Sigmoid colon (tissue), 7 donors: ENCODE data around the gene SMC3. TPM values are rescaled to one million over a fixed set of nuclear protein-coding genes. Genes with fewer than 3 reads are reported as not detected.

ENCODE experiments used
- DNase-seq: peaks from one replicate; pipeline ENCODE4 v3.0.0-alpha.2; 2019
- H3K27ac ChIP-seq, 4 donors: fragments of 200-600 bp; sonication (generic); one replicate each; pipeline ENCODE4 v1.5.1; 2016 to 2019; ENCODE audit warnings: mild to moderate bottlenecking in 1 of 4
- H3K27me3 ChIP-seq, 3 donors: fragments of 200-600 bp; sonication (generic); one replicate each; pipeline ENCODE4 v1.5.1; 2019; ENCODE audit warnings: mild to moderate bottlenecking in 1 of 3
- H3K36me3 ChIP-seq, 4 donors: fragments of 200-600 bp; sonication (generic); one replicate each; pipeline ENCODE4 v1.5.1; 2016 to 2019
- H3K4me1 ChIP-seq, 4 donors: fragments of 200-600 bp; sonication (generic); one replicate each; pipeline ENCODE4 v1.5.1; 2017 to 2019
- H3K4me3 ChIP-seq, 4 donors: fragments of 200-600 bp; sonication (generic); one replicate each; pipeline ENCODE4 v1.5.1; 2017 to 2019; ENCODE audit warnings: mild to moderate bottlenecking in 2 of 4, moderate library complexity in 1 of 4
- H3K9me3 ChIP-seq, 4 donors: fragments of 200-600 bp in 3 of 4; sonication (generic) in 3 of 4; one replicate each; pipeline versions ENCODE4 v1.5.1 to v1.6.1; 2013 to 2019
- EP300 ChIP-seq, 4 donors: sonication (generic); formaldehyde crosslinking; IDR thresholded peaks; one replicate each; pipeline ENCODE4 v1.6.1; 2017; ENCODE audit warnings: antibody characterized with exemption in 4 of 4
- POLR2A ChIP-seq, 2 donors: fragments of 450-650 bp; IDR thresholded peaks; one replicate each; pipeline ENCODE4 v1.6.1; 2016; ENCODE audit warnings: antibody characterized with exemption in 2 of 2, mild to moderate bottlenecking in 2 of 2, moderate library complexity in 2 of 2
- POLR2AphosphoS5 ChIP-seq, 4 donors: sonication (generic); formaldehyde crosslinking; IDR thresholded peaks; one replicate each; pipeline ENCODE4 v1.6.1; 2017; ENCODE audit warnings: antibody characterized with exemption in 4 of 4
- WGBS, 2 donors: extraction: QIAGEN DNeasy Blood & Tissue Kit; methylation state at CpG; one replicate each; pipeline ENCODE4 v1.1.7; 2013; 5-methylcytosine and 5-hydroxymethylcytosine counted together
- intact Hi-C: fragments of 100-400 bp; cut with DNase I; formaldehyde crosslinking; loops from one replicate; pipeline ENCODE4 v1.15.1; 2023
- polyA plus RNA-seq, 3 donors: library from polyadenylated mRNA; stranded (reverse); fragments of 200-250 nt; gene quantifications; one replicate each; pipeline ENCODE4 v1.2.3, GENCODE V29; 2013
- total RNA-seq, 4 donors: library from RNA; depleted of rRNA; stranded (reverse); fragments of >200 nt; gene quantifications; one replicate each; pipeline ENCODE4 v1.1.0, GENCODE V29; 2016
- TF ChIP-seq, protein P1 (sequence below), 4 experiments: fragments of 450-650 bp in 3 of 4; fragments of 200-600 bp in 1 of 4; IDR thresholded peaks; one replicate each; pipeline ENCODE4 v1.5.1; 2016 to 2019; ENCODE audit warnings: antibody characterized with exemption in 4 of 4, mild to moderate bottlenecking in 3 of 4, moderate library complexity in 2 of 4
- donor health status: healthy with polysubstance abuse.
- donor health status: Bipolar disorder and iron deficiency.
- donor health status: healthy.

Gene SMC3
- total and polyA plus RNA-seq, 7 donors, result 12.6 to 43.5 (median 27.2) TPM

DNA sequence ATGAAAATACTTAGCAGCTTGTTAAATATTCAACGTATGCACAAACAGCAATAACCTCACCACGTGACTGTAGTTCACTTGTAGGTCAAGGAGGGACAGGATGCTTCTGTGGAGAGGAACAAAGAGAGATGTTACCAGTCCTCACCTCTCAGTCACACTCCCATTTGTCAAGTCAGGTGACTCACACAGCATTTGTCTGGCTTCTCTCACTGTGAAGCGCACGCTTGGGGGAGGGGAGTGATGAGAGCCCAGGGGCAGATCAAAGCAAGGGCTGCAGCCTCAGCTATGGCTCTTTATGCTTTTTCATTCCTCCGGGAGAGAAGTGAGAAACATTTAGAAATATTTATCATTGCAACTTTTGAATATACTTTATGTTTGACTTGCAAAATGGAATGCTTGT, 73.8 kb downstream of the SMC3 start:
- no peak for DNase-seq
- Histone ChIP-seq H3K27me3 (peaks cover 14 to 44% (median 18%) of the 10 kb centered on the region in 3 donors), H3K36me3 (no peaks in the 10 kb centered on the region), H3K27ac (peak overlapping the region; percentile 33 to 91 (median 74)), H3K9me3 (no peaks in the 10 kb centered on the region), H3K4me3 (no peak overlapping the region), H3K4me1 (peaks cover 0 to 53% (median 43%) of the 10 kb centered on the region in 4 donors)
- TF ChIP-seq, protein P1, sequence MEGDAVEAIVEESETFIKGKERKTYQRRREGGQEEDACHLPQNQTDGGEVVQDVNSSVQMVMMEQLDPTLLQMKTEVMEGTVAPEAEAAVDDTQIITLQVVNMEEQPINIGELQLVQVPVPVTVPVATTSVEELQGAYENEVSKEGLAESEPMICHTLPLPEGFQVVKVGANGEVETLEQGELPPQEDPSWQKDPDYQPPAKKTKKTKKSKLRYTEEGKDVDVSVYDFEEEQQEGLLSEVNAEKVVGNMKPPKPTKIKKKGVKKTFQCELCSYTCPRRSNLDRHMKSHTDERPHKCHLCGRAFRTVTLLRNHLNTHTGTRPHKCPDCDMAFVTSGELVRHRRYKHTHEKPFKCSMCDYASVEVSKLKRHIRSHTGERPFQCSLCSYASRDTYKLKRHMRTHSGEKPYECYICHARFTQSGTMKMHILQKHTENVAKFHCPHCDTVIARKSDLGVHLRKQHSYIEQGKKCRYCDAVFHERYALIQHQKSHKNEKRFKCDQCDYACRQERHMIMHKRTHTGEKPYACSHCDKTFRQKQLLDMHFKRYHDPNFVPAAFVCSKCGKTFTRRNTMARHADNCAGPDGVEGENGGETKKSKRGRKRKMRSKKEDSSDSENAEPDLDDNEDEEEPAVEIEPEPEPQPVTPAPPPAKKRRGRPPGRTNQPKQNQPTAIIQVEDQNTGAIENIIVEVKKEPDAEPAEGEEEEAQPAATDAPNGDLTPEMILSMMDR (IDR thresholded peaks at IDR 0.05), result no peak
- peak; percentile 72 to 95 (median 84) for TF ChIP-seq EP300 (IDR thresholded peaks at IDR 0.05)
- peak; percentile 67 to 89 (median 84) for TF ChIP-seq POLR2AphosphoS5 (IDR thresholded peaks at IDR 0.05)
- 10 to 14% methylated on average over 5 of the region's 5 CpGs for WGBS, 2 donors
- intact Hi-C loops, result loop anchor here (5.0 to 10.0 kb wide), 2 partner anchors 56 to 184 kb away; no protein-coding TSS in a partner anchor

DNA sequence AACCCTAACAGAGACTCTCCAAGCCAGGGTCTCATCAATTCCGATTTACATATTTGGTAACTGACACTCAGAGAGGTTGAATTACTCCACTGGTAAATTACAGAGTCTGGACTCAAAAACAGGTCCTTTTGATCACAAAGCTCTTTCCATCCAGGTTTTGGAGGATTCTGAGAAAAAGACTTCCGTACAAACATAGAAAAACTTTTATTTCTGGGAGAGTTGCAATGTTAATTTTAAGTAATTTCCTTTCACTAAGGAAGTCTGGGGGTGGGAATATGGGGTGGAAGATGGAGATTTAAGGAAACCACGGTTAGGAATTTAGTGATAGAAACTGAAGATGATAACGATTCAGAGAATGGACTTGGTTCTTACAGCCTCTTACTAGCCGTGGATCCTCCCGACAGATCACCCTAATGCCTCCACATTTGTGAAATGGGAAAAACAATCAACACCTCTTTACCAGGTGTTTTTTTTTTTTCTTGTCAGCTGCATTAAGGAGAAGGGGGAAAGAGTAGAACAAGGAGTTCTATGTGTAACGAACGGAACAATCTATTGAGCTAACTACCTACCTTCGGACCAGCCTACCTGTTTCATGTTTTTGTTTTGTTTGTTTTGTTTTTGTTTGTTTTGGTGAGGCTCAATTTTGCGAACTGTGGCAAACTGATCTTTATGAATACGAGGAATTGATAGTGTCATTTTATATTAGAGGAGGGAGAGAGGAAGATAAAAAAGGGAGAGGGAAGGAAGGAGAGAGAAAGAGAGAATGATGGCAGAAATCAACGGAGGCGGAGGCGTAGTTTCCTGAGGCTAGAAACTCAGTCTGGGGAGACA, 74.9 kb downstream of the SMC3 start:
- TF ChIP-seq EP300 (IDR thresholded peaks at IDR 0.05) (no peak), POLR2AphosphoS5 (IDR thresholded peaks at IDR 0.05) (no peak), POLR2A (IDR thresholded peaks at IDR 0.05) (no peak)
- TF ChIP-seq, protein P1 (IDR thresholded peaks at IDR 0.05), result no peak
- WGBS, 2 donors, result 32 to 36% methylated on average over 14 of the region's 14 CpGs
- Histone ChIP-seq H3K4me1 (peaks cover 0 to 44% (median 33%) of the 10 kb centered on the region in 4 donors), H3K27ac (peak overlapping the region; percentile 33 to 91 (median 85)), H3K9me3 (no peaks in the 10 kb centered on the region), H3K36me3 (no peaks in the 10 kb centered on the region), H3K4me3 (no peak overlapping the region), H3K27me3 (peaks cover 14 to 51% (median 18%) of the 10 kb centered on the region in 3 donors)
- DNase-seq, result no peak
- intact Hi-C loops, result loop anchor here (5.0 to 10.0 kb wide), 2 partner anchors 55 to 182 kb away; no protein-coding TSS in a partner anchor

DNA sequence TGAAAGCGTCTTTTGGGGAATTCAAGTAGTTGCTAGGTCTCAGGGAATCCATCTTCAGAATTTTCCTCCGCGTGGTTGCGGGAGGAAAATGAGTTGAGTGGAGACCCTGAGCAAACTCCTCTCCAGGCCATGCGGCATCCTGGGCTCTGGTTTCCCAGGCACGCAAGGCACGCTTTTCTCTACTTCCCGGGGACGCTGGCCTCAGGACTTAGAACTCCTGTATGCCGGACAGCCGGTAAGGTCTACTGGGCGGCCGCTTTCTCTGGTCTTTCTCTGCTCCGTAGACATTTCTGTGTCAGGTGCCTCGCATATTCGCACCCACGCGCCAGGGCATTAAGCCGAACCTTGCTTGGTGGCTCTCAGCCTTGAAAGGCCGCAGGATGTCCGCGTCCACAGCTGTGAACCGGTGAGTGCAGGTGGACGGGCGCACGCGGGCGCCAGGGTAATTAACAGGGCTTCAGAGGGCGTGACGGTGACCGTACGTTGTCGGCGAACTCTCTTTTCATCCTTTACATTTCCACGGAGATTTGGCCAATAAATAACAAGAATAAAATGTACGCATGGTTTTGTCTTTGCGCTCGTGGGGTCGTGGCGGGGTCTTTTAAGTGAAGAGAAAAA, 75.6 kb downstream of the SMC3 start:
- no peak for DNase-seq
- intact Hi-C loops, result loop anchor here (5.0 to 10.0 kb wide), 2 partner anchors 54 to 182 kb away; no protein-coding TSS in a partner anchor
- H3K4me3 ChIP-seq, result peak overlapping the region; percentile 57 to 84 (median 66)
- peaks cover 0 to 36% (median 28%) of the 10 kb centered on the region in 4 donors for H3K4me1 ChIP-seq
- H3K36me3 ChIP-seq, result no peaks in the 10 kb centered on the region
- TF ChIP-seq, protein P1 (IDR thresholded peaks at IDR 0.05), result no peak
- TF ChIP-seq POLR2A (IDR thresholded peaks at IDR 0.05) (no peak), EP300 (IDR thresholded peaks at IDR 0.05) (no peak), POLR2AphosphoS5 (IDR thresholded peaks at IDR 0.05) (no peak)
- H3K9me3 ChIP-seq, result no peaks in the 10 kb centered on the region
- peak overlapping the region; percentile 74 to 91 (median 85) for H3K27ac ChIP-seq
- 5 to 6% methylated on average over 40 of the region's 40 CpGs for WGBS, 2 donors
- peaks cover 14 to 55% (median 18%) of the 10 kb centered on the region in 3 donors for H3K27me3 ChIP-seq

DNA sequence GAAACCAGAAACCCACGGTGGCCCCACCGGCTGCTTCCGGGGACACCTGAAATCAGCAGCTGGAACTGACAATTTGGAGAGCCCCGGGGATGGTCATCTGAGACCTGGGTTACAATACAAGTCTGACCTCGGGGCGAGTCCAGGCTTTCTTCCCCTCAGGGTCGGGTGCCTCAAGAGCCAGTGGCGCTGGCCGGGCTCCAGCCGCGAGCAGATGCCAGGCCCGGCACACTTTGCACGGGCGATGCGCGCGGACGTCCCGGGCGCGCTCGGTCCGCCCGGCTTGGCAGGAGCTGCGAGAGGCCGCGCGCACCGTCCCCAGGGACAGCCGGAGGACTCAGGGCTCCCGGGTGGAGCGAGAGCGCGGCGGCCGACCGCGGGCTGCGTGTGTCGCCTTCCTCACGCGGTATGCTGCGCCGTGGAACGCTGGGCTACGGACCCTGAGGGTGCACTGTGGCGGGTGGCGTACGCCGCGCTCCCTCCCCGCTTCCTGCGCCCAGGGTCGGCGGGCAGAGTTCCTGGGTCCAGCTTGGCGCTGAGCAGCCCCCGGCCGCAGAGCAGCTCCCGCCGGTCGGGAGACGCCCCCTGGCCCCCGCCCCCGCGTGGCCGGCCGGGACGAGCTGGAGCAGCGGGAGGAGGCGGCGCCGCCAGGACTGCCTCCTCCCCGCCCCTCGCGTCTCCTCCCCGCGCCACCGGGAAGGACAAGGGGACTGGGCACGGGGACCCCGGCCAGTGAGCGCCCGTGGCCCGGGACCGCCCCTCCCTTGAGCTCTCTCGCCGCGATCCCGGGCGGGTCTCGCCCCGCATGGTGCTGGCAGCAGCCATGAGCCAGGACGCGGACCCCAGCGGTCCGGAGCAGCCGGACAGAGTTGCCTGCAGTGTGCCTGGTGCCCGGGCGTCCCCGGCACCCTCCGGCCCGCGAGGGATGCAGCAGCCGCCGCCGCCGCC, 76.4 kb downstream of the SMC3 start, which contains the start of gene RBM20:
RBM20 (plus strand) TSS at position 684 of the 945 bp plus-strand sequence; CDS start at position 803, 119 bp downstream.
- intact Hi-C loops, result loop anchor here (5.0 to 10.0 kb wide), 2 partner anchors 53 to 181 kb away; no protein-coding TSS in a partner anchor
- no peaks in the 10 kb centered on the region for H3K36me3 ChIP-seq
- peak; percentile 69 for DNase-seq
- peaks cover 0 to 36% (median 28%) of the 10 kb centered on the region in 4 donors for H3K4me1 ChIP-seq
- WGBS, 2 donors, result 1% methylated on average over 106 of the region's 106 CpGs
- H3K4me3 ChIP-seq, result peak within 1 kb of the TSS; percentile 57 to 84 (median 66)
- H3K27me3 ChIP-seq, result peaks cover 14 to 57% (median 18%) of the 10 kb centered on the region in 3 donors
- TF ChIP-seq, protein P1 (IDR thresholded peaks at IDR 0.05), result no peak
- TF ChIP-seq POLR2AphosphoS5 (IDR thresholded peaks at IDR 0.05), result peak in 2 of 4 donors; percentile 37 to 64
- peak within 1 kb of the TSS; percentile 74 to 91 (median 85) for H3K27ac ChIP-seq
- no peaks in the 10 kb centered on the region for H3K9me3 ChIP-seq
